Fibroblast of gingiva (primary cell): ENCODE measurements around the gene MOK.
A peak's percentile ranks its signal among the peaks of the same experiment; 100 is the strongest.
"Not testable (repeated sequence)": the region's sequence is repeated elsewhere in the genome, so short reads cannot be mapped to it uniquely, and the experiment has no call there.

Experiments used
- DNase-seq: peaks from one replicate; pipeline ENCODE4 v3.0.0-alpha.2; 2011; ENCODE audit warnings: low read depth

Gene MOK

DNA sequence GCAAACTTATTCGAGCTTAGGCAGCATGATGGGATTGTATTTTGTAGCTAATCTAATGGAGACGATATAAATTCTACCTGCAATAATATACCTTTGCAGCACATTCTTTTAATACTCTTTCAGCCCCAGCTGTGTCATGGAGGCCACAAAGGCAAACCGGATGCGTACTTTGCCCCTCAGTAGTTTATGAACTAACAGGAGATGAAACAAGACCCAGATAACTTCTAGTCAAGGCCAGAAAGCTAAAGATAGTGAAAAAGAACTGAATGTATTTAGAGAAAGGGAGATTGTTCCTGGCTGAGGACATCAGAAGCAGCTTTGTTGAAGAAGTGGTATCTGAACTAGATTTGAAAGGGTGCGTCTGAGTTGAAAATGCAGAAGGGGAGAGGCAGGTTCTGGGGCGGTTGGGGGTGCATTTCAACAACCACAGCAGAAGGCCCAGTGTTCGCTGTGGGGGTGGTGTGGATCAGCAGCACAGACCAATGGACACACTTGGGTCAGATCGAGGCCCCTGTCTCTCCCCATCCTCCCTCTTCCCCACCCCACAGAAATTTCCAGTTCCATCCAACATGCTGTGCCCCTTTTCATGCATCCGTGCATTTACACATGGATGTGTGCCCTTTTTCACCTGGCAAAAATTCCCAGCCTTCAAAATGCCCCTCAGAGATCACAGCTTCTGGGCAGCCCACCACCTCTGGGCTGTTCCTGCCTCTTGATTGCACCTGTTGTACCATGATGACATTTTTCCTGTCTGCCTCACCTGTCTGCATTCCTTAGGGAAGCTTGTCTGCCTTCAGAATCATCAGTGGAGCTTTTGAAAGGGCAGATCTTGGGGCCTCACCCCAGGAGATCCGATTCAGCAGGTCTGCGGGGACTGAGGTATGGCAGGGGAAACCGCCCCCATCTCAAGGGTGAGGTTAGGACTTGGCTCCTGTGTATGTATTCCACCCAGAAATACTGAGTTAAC is 16.8 kb upstream of the MOK start:
- DNase-seq: no peak

DNA sequence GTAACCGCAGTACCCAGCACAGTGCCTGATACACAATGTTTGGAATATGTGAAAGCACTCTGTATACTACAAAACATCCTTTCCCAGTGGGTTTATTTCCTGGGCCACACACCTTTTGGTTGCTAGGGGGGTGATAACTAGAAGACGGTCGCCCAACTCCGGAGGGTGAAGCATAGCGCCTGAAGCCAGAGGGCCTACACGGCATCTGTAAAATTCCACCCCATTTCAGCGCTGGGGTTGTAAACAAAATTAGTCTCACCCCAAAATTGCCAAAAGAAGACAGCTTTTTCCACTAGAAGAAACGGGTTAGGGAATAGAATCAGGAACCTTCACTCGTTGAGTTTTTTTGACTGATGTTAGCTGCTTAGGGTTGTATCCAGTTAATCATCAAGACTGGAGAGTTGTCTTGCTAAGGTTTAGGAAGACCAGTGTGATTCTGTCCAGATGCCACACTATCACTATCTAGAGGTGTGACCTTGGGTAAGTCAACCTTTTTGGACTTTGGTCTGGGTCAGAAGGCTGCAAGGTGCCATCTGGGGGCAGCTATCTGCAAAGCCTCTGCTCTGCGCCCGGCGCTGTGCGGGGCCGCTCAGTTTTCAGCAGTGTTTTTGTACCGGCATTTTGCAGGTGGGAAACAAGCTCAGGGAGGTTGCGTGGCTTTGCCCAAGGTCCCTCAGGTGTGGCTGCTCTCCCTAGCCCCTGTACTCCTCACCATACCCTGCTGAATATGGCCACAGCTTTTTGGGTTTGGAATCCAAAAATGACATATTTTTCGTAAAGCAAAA is 15.9 kb upstream of the MOK start:
- no peak for DNase-seq

GRCh38 chr14:102320033-102320660 is 15.2 kb upstream of the MOK start:
- peak; percentile 44 for DNase-seq

DNA sequence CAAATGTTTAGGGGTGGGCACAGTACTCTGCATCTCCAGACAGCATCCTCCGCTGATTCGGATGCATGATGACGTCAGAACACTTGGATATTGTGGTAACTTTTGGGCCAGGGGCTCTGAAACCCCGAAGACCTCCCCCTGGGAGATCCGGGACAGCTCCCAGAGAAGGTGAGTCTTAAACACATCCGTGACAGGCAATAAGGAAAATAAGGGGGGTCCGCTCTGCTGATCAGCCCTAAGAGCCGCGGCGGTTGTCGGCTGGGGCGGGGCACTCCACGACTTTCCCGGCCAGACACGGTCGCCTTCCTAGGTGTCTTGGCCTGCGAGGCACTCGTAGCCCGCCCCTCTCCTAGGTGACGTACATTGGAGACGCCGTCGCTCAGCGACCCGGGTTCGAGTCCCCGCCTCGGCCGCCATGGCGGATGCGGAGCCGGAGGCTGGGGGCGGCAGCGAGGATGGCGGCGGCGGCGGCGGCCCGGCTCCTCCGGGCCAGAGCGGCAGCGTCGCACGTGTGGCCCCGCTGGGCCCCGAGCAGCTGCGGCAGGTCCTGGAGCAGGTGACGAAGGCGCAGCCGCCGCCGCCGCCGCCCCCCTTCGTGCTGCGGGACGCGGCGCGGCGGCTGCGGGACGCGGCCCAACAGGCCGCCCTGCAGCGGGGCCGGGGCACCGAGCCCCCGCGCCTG is 14.5 kb upstream of the MOK start, which contains the start of gene ZNF839:
ZNF839 (plus strand) TSS at position 396 of the 682 bp plus-strand sequence; CDS start at position 416, 20 bp downstream.
- peak; percentile 89 for DNase-seq

GRCh38 chr14:102318781-102319276 is 13.9 kb upstream of the MOK start:
- DNase-seq: no peak

DNA sequence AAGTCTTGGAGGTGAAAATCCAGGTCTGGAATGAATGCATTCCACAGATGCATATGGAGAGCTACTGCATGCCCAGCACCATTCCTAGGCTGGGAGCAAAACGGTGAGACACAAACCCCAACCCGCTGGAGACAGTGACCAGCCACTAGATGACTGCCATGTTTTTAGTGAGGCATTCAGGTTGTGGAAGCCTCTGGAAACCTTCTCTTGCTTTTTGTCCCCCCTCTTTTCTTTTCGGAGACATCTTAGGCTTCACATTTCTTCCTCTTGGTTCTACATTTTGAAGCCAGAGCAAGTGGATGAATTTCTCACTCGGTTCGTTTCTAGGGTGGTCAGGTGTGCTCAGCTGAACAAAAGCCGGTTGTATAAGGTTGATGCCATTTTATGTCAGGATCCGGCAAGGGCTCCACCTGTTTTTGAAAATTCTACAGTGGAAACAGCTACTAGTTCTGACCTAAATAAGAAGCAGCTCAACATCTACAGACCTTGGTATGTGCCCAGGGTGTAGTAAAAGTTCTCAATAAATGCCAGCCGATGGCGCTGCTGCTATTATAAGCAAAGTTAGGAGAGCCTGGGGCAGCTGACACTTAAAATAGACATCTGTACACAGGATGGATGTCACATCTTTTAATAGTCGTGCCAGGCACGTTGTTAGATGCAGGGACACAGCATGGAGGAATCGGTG is 12.7 kb upstream of the MOK start:
- DNase-seq: no peak

GRCh38 chr14:102316743-102317563 is 12.0 kb upstream of the MOK start:
- peak; percentile 90 for DNase-seq

- DNase-seq: peak; percentile 74
Observed at GRCh38 chr14:102316338-102316742, 11.4 kb upstream of the MOK start.

- DNase-seq: no peak
Observed at GRCh38 chr14:102315121-102315520, 10.2 kb upstream of the MOK start.

- DNase-seq: peak; percentile 77
Observed at GRCh38 chr14:102314242-102315011, 9.5 kb upstream of the MOK start.

GRCh38 chr14:102303664-102304063 is 1.3 kb downstream of the MOK start:
- DNase-seq: no peak

DNA sequence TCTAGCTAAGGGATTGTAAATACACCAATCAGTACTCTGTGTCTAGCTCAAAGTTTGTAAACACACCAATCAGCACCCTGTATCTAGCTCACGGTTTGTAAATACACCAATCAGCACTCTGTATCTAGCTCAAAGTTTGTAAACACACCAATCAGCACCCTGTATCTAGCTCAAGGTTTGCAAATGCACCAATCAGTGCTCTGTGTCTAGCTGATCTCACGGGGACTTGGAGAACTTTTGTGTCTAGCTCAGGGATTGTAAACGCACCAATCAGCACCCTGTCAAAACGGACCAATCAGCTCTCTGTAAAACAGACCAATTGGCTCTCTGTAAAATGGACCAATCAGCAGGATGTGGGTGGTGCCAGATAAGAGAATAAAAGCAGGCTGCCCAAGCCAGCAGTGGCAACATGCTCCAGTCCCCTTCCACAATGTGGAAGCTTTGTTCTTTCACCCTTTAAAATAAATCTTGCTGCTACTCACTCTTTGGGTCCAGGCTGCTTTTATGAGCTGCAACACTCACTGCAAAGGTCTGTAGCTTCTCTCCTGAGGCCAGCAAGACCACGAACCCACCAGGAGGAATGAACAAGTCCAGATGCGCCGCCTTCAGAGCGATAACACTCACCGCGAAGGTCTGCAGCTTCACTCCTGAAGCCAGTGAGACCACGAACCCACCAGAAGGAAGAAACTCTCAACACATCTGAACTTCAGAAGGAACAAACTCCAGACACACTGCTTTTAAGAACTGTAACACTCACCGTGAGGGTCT is 6.5 kb downstream of the MOK start:
- DNase-seq: not testable (repeated sequence)

GRCh38 chr14:102297436-102298170 is 7.4 kb downstream of the MOK start:
- DNase-seq: no peak

DNA sequence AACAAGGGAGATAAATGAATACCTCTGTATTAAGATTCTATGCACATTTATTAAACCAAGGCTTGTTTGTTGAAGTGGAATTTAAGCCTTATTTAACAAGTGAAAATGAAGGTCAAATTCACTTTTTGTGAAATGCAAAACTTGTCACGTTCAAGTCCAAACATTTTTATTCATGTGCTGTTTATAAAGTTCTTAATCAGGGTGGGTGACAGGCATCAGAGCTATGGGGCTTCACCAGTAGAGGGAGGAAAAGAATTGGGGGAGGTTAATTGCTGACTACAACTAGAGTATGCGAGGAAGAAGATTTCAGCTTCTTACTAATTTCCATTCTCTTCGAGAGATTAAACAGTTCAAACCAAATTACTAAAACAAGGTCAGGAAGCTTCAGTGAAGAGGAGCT is 9.7 kb downstream of the MOK start:
- DNase-seq: no peak

DNA sequence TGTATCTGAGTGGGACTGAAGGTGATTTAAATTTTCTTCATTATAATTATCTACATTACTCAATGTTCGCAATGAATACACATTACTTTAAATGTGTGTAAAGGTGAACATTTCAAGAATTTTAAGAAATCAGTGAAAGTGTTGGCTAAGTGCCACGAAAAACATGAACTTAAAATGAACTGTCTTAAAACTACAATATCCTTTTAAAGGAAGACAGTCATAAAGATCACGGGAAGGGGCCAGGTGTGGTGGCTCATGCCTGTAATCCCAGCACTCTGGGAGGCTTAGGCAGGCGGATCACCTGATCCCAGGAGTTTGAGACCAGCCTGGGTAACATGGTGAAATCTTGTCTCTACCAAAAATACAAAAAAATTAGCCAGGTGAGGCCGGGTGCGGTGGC is 11.2 kb downstream of the MOK start:
- no peak for DNase-seq

- DNase-seq: no peak
Observed at GRCh38 chr14:102292441-102292840, 12.5 kb downstream of the MOK start.

DNA sequence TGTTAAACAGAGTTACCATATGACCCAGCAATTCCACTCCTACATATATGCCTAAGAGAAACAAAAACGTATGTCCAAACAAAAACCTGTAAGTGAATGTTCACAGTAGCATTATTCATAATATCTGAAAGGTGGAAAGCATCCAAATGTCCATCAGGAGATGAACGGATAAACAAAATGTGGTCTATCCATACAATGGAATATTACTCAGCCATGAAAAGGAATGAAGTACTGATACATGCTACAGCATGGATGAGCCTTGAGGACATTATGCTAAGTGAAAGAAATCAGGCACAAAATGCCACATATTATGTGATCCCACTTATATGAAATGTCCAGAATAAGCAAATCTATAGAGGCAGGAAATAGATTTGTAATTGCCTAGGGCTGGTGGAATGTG is 16.8 kb downstream of the MOK start:
- no peak for DNase-seq

DNA sequence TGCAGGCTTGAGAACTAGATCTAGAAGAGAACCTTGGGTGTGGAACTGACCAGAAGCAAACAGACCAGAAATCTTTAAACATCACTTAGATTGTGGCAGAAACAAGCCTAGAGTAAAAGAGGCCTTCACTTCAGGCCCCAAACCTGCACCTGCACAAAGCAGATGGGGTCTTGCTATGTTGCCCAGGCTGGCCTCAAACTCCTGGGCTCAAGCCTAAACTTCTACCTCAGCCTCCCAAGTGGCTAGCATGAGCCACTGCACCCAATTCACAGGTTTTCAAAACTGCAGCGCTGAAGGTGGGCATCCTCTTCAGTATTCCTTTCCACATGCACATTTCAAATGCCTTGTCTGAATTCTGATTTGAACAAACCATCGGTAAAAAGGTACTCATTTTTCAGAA is 19.9 kb downstream of the MOK start:
- no peak for DNase-seq
